GM19099 (cell line): Measurements from ENCODE around the gene GNG14.

Source experiments
- POLR2A ChIP-seq: IDR thresholded peaks from 3 replicates; pipeline ENCODE4 v1.6.1; 2011; ENCODE audit warnings: low read depth; ENCODE audit not compliant: insufficient read length; ENCODE audit errors: extremely low read depth

The GNG14 gene

GRCh38 chr19:12664406-12665280, 23.2 kb upstream of the GNG14 start:
- TF ChIP-seq POLR2A, result no peak

GRCh38 chr19:12665281-12665573, 22.6 kb upstream of the GNG14 start:
- TF ChIP-seq POLR2A, result peak; percentile 60

GRCh38 chr19:12665671-12666264, 22.0 kb upstream of the GNG14 start:
- TF ChIP-seq POLR2A, result peak; percentile 2

GRCh38 chr19:12666265-12667048, 21.3 kb upstream of the GNG14 start, which contains the start of the genes MAN2B1 and WDR83:
MAN2B1 (minus strand) TSS chr19:12666742; CDS start chr19:12666701, 41 bp downstream.
WDR83 (plus strand) TSS chr19:12666807; CDS start chr19:12669791, 2,984 bp downstream.
- TF ChIP-seq POLR2A, result peak; percentile 83

GRCh38 chr19:12667731-12668302, 20.0 kb upstream of the GNG14 start:
- no peak for TF ChIP-seq POLR2A

GRCh38 chr19:12668346-12668745, 19.5 kb upstream of the GNG14 start:
- no peak for TF ChIP-seq POLR2A

GRCh38 chr19:12668932-12669269, 18.9 kb upstream of the GNG14 start:
- TF ChIP-seq POLR2A, result no peak

- TF ChIP-seq POLR2A, result peak; percentile 70
Measured at GRCh38 chr19:12669270-12670158, 18.3 kb upstream of the GNG14 start.

- no peak for TF ChIP-seq POLR2A
Measured at GRCh38 chr19:12670159-12670928, 17.5 kb upstream of the GNG14 start.

GRCh38 chr19:12672744-12673143, 15.1 kb upstream of the GNG14 start:
- TF ChIP-seq POLR2A, result no peak

GRCh38 chr19:12675399-12675798, 12.4 kb upstream of the GNG14 start:
- no peak for TF ChIP-seq POLR2A

GRCh38 chr19:12675940-12676339, 11.9 kb upstream of the GNG14 start:
- TF ChIP-seq POLR2A, result no peak

GRCh38 chr19:12676384-12676792, 11.4 kb upstream of the GNG14 start:
- TF ChIP-seq POLR2A, result no peak
